ENCODE data around the gene LIMCH1. TPM values are rescaled to one million over a fixed set of nuclear protein-coding genes. Genes with fewer than 3 reads are reported as not detected.

The LIMCH1 gene
- total RNA-seq, 8 experiments from 2014 or later: 42.1 to 385 (median 64.6) TPM

- Histone ChIP-seq H3K4me3 (no peak overlapping the region), H3K4me1 (replicated peaks in 1 of 2) (no peaks in the 10 kb centered on the region), H3K27ac (no peak overlapping the region)
- no peak for ATAC-seq (replicated peaks in 6 of 8)
- in situ Hi-C loops (cut with MboI; ENCODE audit: low pct_unique_long_range_greater_than_20kb in 2 of 9, low sequenced_read_pairs in 9 of 9, unreplicated experiment in 9 of 9): no loop called here
These were observed 25.4 kb upstream of the LIMCH1 start for GRCh38 chr4:41512596-41512995.

GRCh38 chr4:41514169-41514568, 23.8 kb upstream of the LIMCH1 start:
- Histone ChIP-seq H3K27ac (no peak overlapping the region), H3K4me3 (no peak overlapping the region), H3K4me1 (replicated peaks in 1 of 2) (no peaks in the 10 kb centered on the region)
- WGBS, 10 experiments: 60 to 100% (median 86%) methylated on average over 1 of the region's 1 CpG; no CpG with 5 or more reads in 3 of the 10 experiments
- no peak for ATAC-seq (replicated peaks in 6 of 8)
- in situ Hi-C loops (cut with MboI; ENCODE audit: low pct_unique_long_range_greater_than_20kb in 2 of 9, low sequenced_read_pairs in 9 of 9, unreplicated experiment in 9 of 9): no loop called here

GRCh38 chr4:41514766-41515481, 23.0 kb upstream of the LIMCH1 start:
- H3K27ac ChIP-seq: no peak overlapping the region
- WGBS, 10 experiments: 60 to 100% (median 93%) methylated on average over 1 to 10 of the region's 14 CpGs; no CpG with 5 or more reads in 2 of the 10 experiments
- in situ Hi-C loops (cut with MboI; ENCODE audit: low pct_unique_long_range_greater_than_20kb in 2 of 9, low sequenced_read_pairs in 9 of 9, unreplicated experiment in 9 of 9): no loop called here
- no peak overlapping the region for H3K4me3 ChIP-seq
- ATAC-seq (replicated peaks in 6 of 8): no peak
- H3K4me1 ChIP-seq (replicated peaks in 1 of 2): no peaks in the 10 kb centered on the region

- H3K27ac ChIP-seq: no peak overlapping the region
- 0 to 100% (median 93%) methylated on average over 1 to 4 of the region's 4 CpGs; no CpG with 5 or more reads in 2 of the 10 experiments for WGBS, 10 experiments
These were observed 20.8 kb upstream of the LIMCH1 start for GRCh38 chr4:41517121-41517520.

GRCh38 chr4:41517747-41518146, 20.2 kb upstream of the LIMCH1 start:
- Histone ChIP-seq H3K4me3 (no peak overlapping the region), H3K4me1 (replicated peaks in 1 of 2) (no peaks in the 10 kb centered on the region), H3K27ac (no peak overlapping the region)
- in situ Hi-C loops (cut with MboI; ENCODE audit: low pct_unique_long_range_greater_than_20kb in 2 of 9, low sequenced_read_pairs in 9 of 9, unreplicated experiment in 9 of 9): no loop called here
- no peak for ATAC-seq (replicated peaks in 6 of 8)
- WGBS, 10 experiments: 63 to 100% (median 100%) methylated on average over 1 of the region's 1 CpG; no CpG with 5 or more reads in 3 of the 10 experiments

More at GRCh38 chr4:41517121-41517520, 20.8 kb upstream of the LIMCH1 start:
- in situ Hi-C loops (cut with MboI; ENCODE audit: low pct_unique_long_range_greater_than_20kb in 2 of 9, low sequenced_read_pairs in 9 of 9, unreplicated experiment in 9 of 9): no loop called here
- Histone ChIP-seq H3K4me1 (replicated peaks in 1 of 2) (no peaks in the 10 kb centered on the region), H3K4me3 (no peak overlapping the region)
- no peak for ATAC-seq (replicated peaks in 6 of 8)

- peaks cover 16 to 30% of the 10 kb centered on the region in 2 donors for H3K4me1 ChIP-seq (replicated peaks in 1 of 2)
- peak in 5 of 8 experiments; percentile 87 to 97 (median 95) for ATAC-seq (replicated peaks in 6 of 8)
- no peak overlapping the region for H3K4me3 ChIP-seq
- WGBS, 10 experiments: 9 to 85% (median 39%) methylated on average over 2 to 4 of the region's 4 CpGs; no CpG with 5 or more reads in 2 of the 10 experiments
- no peak overlapping the region for H3K27ac ChIP-seq
- in situ Hi-C loops (cut with MboI; ENCODE audit: low pct_unique_long_range_greater_than_20kb in 2 of 9, low sequenced_read_pairs in 9 of 9, unreplicated experiment in 9 of 9): no loop called here
These were observed 13.5 kb upstream of the LIMCH1 start for GRCh38 chr4:41524425-41524824.

- in situ Hi-C loops (cut with MboI; ENCODE audit: low pct_unique_long_range_greater_than_20kb in 2 of 9, low sequenced_read_pairs in 9 of 9, unreplicated experiment in 9 of 9): no loop called here
- no peak overlapping the region for H3K27ac ChIP-seq
- H3K4me3 ChIP-seq: no peak overlapping the region
- WGBS, 10 experiments: 33 to 89% (median 77%) methylated on average over 1 to 11 of the region's 11 CpGs
- peak in 5 of 8 experiments; percentile 32 to 62 (median 49) for ATAC-seq (replicated peaks in 6 of 8)
- peaks cover 16 to 30% of the 10 kb centered on the region in 2 donors for H3K4me1 ChIP-seq (replicated peaks in 1 of 2)
These were observed 12.8 kb upstream of the LIMCH1 start for GRCh38 chr4:41525129-41525528.

- no peak for ATAC-seq (replicated peaks in 6 of 8)
- H3K27ac ChIP-seq: no peak overlapping the region
- in situ Hi-C loops (cut with MboI; ENCODE audit: low pct_unique_long_range_greater_than_20kb in 2 of 9, low sequenced_read_pairs in 9 of 9, unreplicated experiment in 9 of 9): no loop called here
- WGBS, 10 experiments: 43 to 100% (median 93%) methylated on average over 1 to 2 of the region's 2 CpGs; no CpG with 5 or more reads in 4 of the 10 experiments
- no peak overlapping the region for H3K4me3 ChIP-seq
- H3K4me1 ChIP-seq (replicated peaks in 1 of 2): peaks cover 18 to 38% of the 10 kb centered on the region in 2 donors
These were observed 11.3 kb upstream of the LIMCH1 start for GRCh38 chr4:41526628-41527027.

- WGBS, 10 experiments: 5 to 100% (median 68%) methylated on average over 1 to 4 of the region's 6 CpGs
- in situ Hi-C loops (cut with MboI; ENCODE audit: low pct_unique_long_range_greater_than_20kb in 2 of 9, low sequenced_read_pairs in 9 of 9, unreplicated experiment in 9 of 9): no loop called here
- H3K4me1 ChIP-seq (replicated peaks in 1 of 2): peaks cover 26 to 32% of the 10 kb centered on the region in 2 donors
- H3K4me3 ChIP-seq: no peak overlapping the region
- ATAC-seq (replicated peaks in 6 of 8): peak in 1 of 8 experiments; percentile 76
- no peak overlapping the region for H3K27ac ChIP-seq
These were observed 9.3 kb upstream of the LIMCH1 start for GRCh38 chr4:41528512-41529205.

- WGBS, 10 experiments: 80 to 100% methylated on average over 1 of the region's 5 CpGs; no CpG with 5 or more reads in 8 of the 10 experiments
- Histone ChIP-seq H3K4me3 (no peak overlapping the region), H3K27ac (no peak overlapping the region), H3K4me1 (replicated peaks in 1 of 2) (peaks cover 11% of the 10 kb centered on the region in 2 donors)
- no peak for ATAC-seq (replicated peaks in 6 of 8)
- in situ Hi-C loops (cut with MboI; ENCODE audit: low pct_unique_long_range_greater_than_20kb in 2 of 9, low sequenced_read_pairs in 9 of 9, unreplicated experiment in 9 of 9): no loop called here
These were observed 7.2 kb upstream of the LIMCH1 start for GRCh38 chr4:41530741-41531140.

GRCh38 chr4:41532336-41532735, 5.6 kb upstream of the LIMCH1 start:
- in situ Hi-C loops (cut with MboI; ENCODE audit: low pct_unique_long_range_greater_than_20kb in 2 of 9, low sequenced_read_pairs in 9 of 9, unreplicated experiment in 9 of 9): no loop called here

GRCh38 chr4:41532882-41533281, 5.1 kb upstream of the LIMCH1 start:
- in situ Hi-C loops (cut with MboI; ENCODE audit: low pct_unique_long_range_greater_than_20kb in 2 of 9, low sequenced_read_pairs in 9 of 9, unreplicated experiment in 9 of 9): no loop called here
- H3K27ac ChIP-seq: no peak overlapping the region
- no peak overlapping the region for H3K4me3 ChIP-seq
- peak in 1 of 8 experiments; percentile 25 for ATAC-seq (replicated peaks in 6 of 8)
- 20 to 100% (median 87%) methylated on average over 1 to 2 of the region's 2 CpGs; no CpG with 5 or more reads in 6 of the 10 experiments for whole genome bisulfite sequencing, 10 experiments
- H3K4me1 ChIP-seq (replicated peaks in 1 of 2): peaks cover 11 to 16% of the 10 kb centered on the region in 2 donors

More at GRCh38 chr4:41532336-41532735, 5.6 kb upstream of the LIMCH1 start:
- peaks cover 11 to 16% of the 10 kb centered on the region in 2 donors for H3K4me1 ChIP-seq (replicated peaks in 1 of 2)
- no peak for ATAC-seq (replicated peaks in 6 of 8)
- 31 to 100% (median 88%) methylated on average over 1 to 7 of the region's 7 CpGs for WGBS, 10 experiments
- H3K27ac ChIP-seq: no peak overlapping the region
- H3K4me3 ChIP-seq: no peak overlapping the region

GRCh38 chr4:41533680-41534079, 4.3 kb upstream of the LIMCH1 start:
- in situ Hi-C loops (cut with MboI; ENCODE audit: low pct_unique_long_range_greater_than_20kb in 2 of 9, low sequenced_read_pairs in 9 of 9, unreplicated experiment in 9 of 9): no loop called here
- ATAC-seq (replicated peaks in 6 of 8): peak in 3 of 8 experiments; percentile 74 to 84 (median 76)
- H3K4me3 ChIP-seq: no peak overlapping the region
- 7 to 95% (median 65%) methylated on average over 2 to 3 of the region's 3 CpGs; no CpG with 5 or more reads in 2 of the 10 experiments for WGBS, 10 experiments
- H3K27ac ChIP-seq: no peak overlapping the region
- peaks cover 12 to 20% of the 10 kb centered on the region in 2 donors for H3K4me1 ChIP-seq (replicated peaks in 1 of 2)

Measured in motor neuron (in vitro differentiated cells).